ENCODE results near the gene RILPL2.

- no peak for TF ChIP-seq RAD21 (IDR thresholded peaks at IDR 0.05; ENCODE audit: low read depth)
- no peak for TF ChIP-seq TAF1 (IDR thresholded peaks at IDR 0.05; ENCODE audit: low read depth)
- no peak for TF ChIP-seq ZBTB7A (IDR thresholded peaks at IDR 0.05; ENCODE audit: low read depth)
- TF ChIP-seq REST (IDR thresholded peaks at IDR 0.05; ENCODE audit: low read depth) = no peak
- TF ChIP-seq CREB1 (IDR thresholded peaks at IDR 0.05; ENCODE audit: low read depth) = no peak
- no peak for TF ChIP-seq YY1 (IDR thresholded peaks at IDR 0.05; ENCODE audit: low read depth)
- TF ChIP-seq, protein P1, sequence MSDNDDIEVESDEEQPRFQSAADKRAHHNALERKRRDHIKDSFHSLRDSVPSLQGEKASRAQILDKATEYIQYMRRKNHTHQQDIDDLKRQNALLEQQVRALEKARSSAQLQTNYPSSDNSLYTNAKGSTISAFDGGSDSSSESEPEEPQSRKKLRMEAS (IDR thresholded peaks at IDR 0.05) = no peak
- no peak for TF ChIP-seq NFIC (IDR thresholded peaks at IDR 0.05)
- no peak for TF ChIP-seq EP300 (IDR thresholded peaks at IDR 0.05; ENCODE audit: borderline replicate concordance)
- TF ChIP-seq FOXM1 (IDR thresholded peaks at IDR 0.05; ENCODE audit: borderline replicate concordance, low read depth) = no peak
- TF ChIP-seq, protein P2, sequence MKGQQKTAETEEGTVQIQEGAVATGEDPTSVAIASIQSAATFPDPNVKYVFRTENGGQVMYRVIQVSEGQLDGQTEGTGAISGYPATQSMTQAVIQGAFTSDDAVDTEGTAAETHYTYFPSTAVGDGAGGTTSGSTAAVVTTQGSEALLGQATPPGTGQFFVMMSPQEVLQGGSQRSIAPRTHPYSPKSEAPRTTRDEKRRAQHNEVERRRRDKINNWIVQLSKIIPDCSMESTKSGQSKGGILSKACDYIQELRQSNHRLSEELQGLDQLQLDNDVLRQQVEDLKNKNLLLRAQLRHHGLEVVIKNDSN (IDR thresholded peaks at IDR 0.05) = no peak
- no peak for TF ChIP-seq EGR1 (IDR thresholded peaks at IDR 0.05)
- no peak for TF ChIP-seq TEAD4 (IDR thresholded peaks at IDR 0.05)
Measured at GRCh38 chr12:123444092-123445026, 7.9 kb upstream of the RILPL2 start.

Measured in Ishikawa (cell line).